Thymus (tissue), 11 donors: Measurements from ENCODE around the gene ARHGAP4. TPM values are rescaled to one million over a fixed set of nuclear protein-coding genes. Genes with fewer than 3 reads are reported as not detected.

Experiments
- DNase-seq, 9 donors: peaks; one replicate each; pipeline ENCODE4 v3.0.0-alpha.2; 2013; ENCODE audit warnings: low spot score in 9 of 9, low read depth in 6 of 9, missing footprints in 1 of 9
- H3K27ac ChIP-seq, 2 donors: one replicate each; pipeline ENCODE4 v1.5.1; 2013; ENCODE audit warnings: control low read depth in 1 of 2, low read depth in 1 of 2, low read length in 1 of 2, mild to moderate bottlenecking in 1 of 2, moderate library complexity in 1 of 2
- H3K27me3 ChIP-seq, 2 donors: one replicate each; pipeline ENCODE4 v1.5.1; 2013; ENCODE audit warnings: low read length in 1 of 2; ENCODE audit not compliant: control insufficient read depth in 2 of 2, insufficient read depth in 1 of 2
- H3K36me3 ChIP-seq, 2 donors: one replicate each; pipeline ENCODE4 v1.5.1; 2013; ENCODE audit warnings: low read length in 1 of 2, mild to moderate bottlenecking in 1 of 2, moderate library complexity in 1 of 2; ENCODE audit not compliant: control insufficient read depth in 2 of 2, insufficient read depth in 2 of 2
- H3K4me1 ChIP-seq, 2 donors: one replicate each; pipeline ENCODE4 v1.5.1; 2013; ENCODE audit warnings: low read length in 2 of 2; ENCODE audit not compliant: control insufficient read depth in 2 of 2, insufficient read depth in 2 of 2
- H3K4me3 ChIP-seq, 2 donors: one replicate each; pipeline ENCODE4 v1.5.1; 2013; ENCODE audit warnings: low read length in 2 of 2, control low read depth in 1 of 2, mild to moderate bottlenecking in 1 of 2
- H3K9me3 ChIP-seq, 2 donors: one replicate each; pipeline ENCODE4 v1.5.1; 2013; ENCODE audit warnings: low read length in 1 of 2, mild to moderate bottlenecking in 1 of 2; ENCODE audit not compliant: control insufficient read depth in 2 of 2, insufficient read depth in 1 of 2
- WGBS: extraction: QIAGEN DNeasy Blood & Tissue Kit; methylation state at CpG from one replicate; pipeline ENCODE4 v1.1.7; 2013; 5-methylcytosine and 5-hydroxymethylcytosine counted together
- polyA plus RNA-seq: library from polyadenylated mRNA; stranded (reverse); fragments of 200-250 nt; gene quantifications from one replicate; pipeline ENCODE4 v1.2.3, GENCODE V29; 2013
- total RNA-seq: library from RNA; stranded (reverse); fragments of 120-200 nt; gene quantifications from one replicate; pipeline ENCODE4 v1.2.4, GENCODE V29; 2013
- donor health status: healthy.

The ARHGAP4 gene
- total and polyA plus RNA-seq, 2 donors = 139 to 481 TPM

- WGBS = 92% methylated on average over 12 of the region's 12 CpGs
- H3K4me1 ChIP-seq = peaks cover 0 to 22% of the 10 kb centered on the region in 2 donors
- H3K27ac ChIP-seq = no peak overlapping the region
- H3K4me3 ChIP-seq = no peak overlapping the region
- H3K36me3 ChIP-seq = peaks cover 30 to 42% of the 10 kb centered on the region in 2 donors
- no peaks in the 10 kb centered on the region for H3K9me3 ChIP-seq
- peaks cover 0 to 4% of the 10 kb centered on the region in 2 donors for H3K27me3 ChIP-seq
- no peak for DNase-seq
Observed at GRCh38 chrX:153907456-153907855, 18.6 kb downstream of the ARHGAP4 start.

GRCh38 chrX:153906126-153906917 is 19.7 kb downstream of the ARHGAP4 start:
- peaks cover 0 to 4% of the 10 kb centered on the region in 2 donors for H3K27me3 ChIP-seq
- no peaks in the 10 kb centered on the region for H3K9me3 ChIP-seq
- H3K36me3 ChIP-seq = peaks cover 30 to 38% of the 10 kb centered on the region in 2 donors
- DNase-seq = no peak
- H3K4me1 ChIP-seq = peaks cover 0 to 28% of the 10 kb centered on the region in 2 donors
- WGBS = 73% methylated on average over 27 of the region's 27 CpGs
- H3K27ac ChIP-seq = peak overlapping the region in 1 of 2 donors; percentile 52
- H3K4me3 ChIP-seq = no peak overlapping the region

DNA sequence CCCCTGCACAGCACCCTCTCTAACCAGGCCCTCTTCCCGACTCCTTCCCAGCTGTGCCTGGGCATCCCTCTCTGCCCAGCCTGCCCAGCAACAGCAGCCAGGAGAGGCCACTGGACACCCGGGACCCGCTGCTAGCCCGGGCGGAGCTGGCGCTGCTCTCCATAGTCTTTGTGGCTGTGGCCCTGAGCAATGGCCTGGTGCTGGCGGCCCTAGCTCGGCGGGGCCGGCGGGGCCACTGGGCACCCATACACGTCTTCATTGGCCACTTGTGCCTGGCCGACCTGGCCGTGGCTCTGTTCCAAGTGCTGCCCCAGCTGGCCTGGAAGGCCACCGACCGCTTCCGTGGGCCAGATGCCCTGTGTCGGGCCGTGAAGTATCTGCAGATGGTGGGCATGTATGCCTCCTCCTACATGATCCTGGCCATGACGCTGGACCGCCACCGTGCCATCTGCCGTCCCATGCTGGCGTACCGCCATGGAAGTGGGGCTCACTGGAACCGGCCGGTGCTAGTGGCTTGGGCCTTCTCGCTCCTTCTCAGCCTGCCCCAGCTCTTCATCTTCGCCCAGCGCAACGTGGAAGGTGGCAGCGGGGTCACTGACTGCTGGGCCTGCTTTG is 20.5 kb downstream of the ARHGAP4 start:
- no peak overlapping the region for H3K4me3 ChIP-seq
- no peaks in the 10 kb centered on the region for H3K9me3 ChIP-seq
- peaks cover 0 to 34% of the 10 kb centered on the region in 2 donors for H3K4me1 ChIP-seq
- H3K27me3 ChIP-seq = peaks cover 0 to 4% of the 10 kb centered on the region in 2 donors
- H3K36me3 ChIP-seq = peaks cover 23 to 31% of the 10 kb centered on the region in 2 donors
- DNase-seq = no peak
- WGBS = 95% methylated on average over 32 of the region's 32 CpGs
- no peak overlapping the region for H3K27ac ChIP-seq

GRCh38 chrX:153903991-153904957 is 21.8 kb downstream of the ARHGAP4 start, which contains the start of gene AVPR2:
Gene AVPR2, plus strand, starts transcription at chrX:153904673. Its CDS starts 473 bp downstream, at chrX:153905146.
- DNase-seq = no peak
- H3K27me3 ChIP-seq = peaks cover 0 to 4% of the 10 kb centered on the region in 2 donors
- peaks cover 13 to 18% of the 10 kb centered on the region in 2 donors for H3K36me3 ChIP-seq
- H3K9me3 ChIP-seq = no peaks in the 10 kb centered on the region
- WGBS = 31% methylated on average over 26 of the region's 26 CpGs
- H3K4me1 ChIP-seq = peaks cover 0 to 37% of the 10 kb centered on the region in 2 donors
- H3K4me3 ChIP-seq = no peak within 1 kb of the TSS
- H3K27ac ChIP-seq = no peak within 1 kb of the TSS

DNA sequence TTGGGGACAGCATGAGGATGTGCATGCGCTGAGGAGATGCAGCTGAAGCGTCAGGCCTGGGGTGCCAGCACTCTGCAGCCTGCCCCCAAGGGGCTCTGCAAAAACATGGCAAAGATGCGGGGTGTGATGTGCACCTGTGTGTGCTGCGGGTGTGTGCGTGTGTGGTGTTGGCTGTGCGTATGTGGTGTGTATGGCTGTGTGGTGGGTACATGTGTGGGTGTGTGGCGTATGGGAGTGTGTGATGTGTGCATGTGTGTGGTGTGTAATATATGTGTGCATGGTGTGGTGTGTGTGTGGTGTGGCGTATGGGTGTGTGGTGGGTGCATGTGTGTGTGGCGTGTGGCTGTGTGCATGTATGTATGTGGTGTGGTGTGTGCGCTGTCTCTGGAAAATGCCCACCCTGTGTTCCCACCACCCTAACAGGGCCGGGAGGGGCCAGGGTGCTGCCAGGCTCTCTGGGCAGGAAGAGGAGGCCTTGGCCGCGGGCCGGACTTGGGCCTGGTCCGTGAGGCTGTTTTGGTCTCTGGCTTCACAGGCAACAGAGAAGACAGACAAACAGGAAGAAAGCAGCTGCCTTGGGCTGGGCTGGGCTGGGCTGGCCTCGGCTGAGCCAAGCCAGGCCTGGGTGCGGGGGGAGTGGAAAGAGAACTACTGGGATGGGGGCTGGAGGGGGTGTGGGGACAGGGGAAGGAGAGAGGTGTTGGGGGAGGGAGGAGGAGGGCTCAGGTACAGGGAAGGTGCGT is 22.7 kb downstream of the ARHGAP4 start:
- Histone ChIP-seq H3K9me3 (no peaks in the 10 kb centered on the region), H3K36me3 (peaks cover 5 to 10% of the 10 kb centered on the region in 2 donors), H3K27me3 (peaks cover 0 to 4% of the 10 kb centered on the region in 2 donors), H3K27ac (no peak overlapping the region), H3K4me3 (no peak overlapping the region), H3K4me1 (peaks cover 0 to 37% of the 10 kb centered on the region in 2 donors)
- DNase-seq = no peak
- 51% methylated on average over 18 of the region's 18 CpGs for WGBS

DNA sequence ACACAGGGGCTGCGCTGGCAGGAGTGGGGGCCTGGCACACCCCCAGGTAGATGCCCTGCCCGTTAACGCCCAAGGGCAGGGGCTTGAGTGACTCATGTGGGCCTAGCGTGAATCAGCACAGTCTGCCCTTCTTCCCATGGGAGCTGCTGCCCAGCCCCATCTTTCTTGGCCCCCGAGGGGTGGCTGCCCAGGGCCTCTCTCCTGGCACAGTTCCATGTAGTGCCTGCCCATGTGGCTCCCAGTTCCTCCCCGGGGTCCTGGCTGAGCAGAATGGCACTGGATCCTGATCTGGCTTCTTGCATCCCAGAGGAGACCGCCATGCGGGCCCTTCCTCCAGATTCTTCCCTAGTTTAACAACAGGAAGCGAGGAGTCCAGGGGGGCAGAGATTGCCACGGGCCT is 23.7 kb downstream of the ARHGAP4 start:
- H3K4me3 ChIP-seq = no peak overlapping the region
- H3K36me3 ChIP-seq = peaks cover under 1 to 1% of the 10 kb centered on the region in 2 donors
- H3K27ac ChIP-seq = no peak overlapping the region
- H3K4me1 ChIP-seq = peaks cover 0 to 37% of the 10 kb centered on the region in 2 donors
- peaks cover 0 to 4% of the 10 kb centered on the region in 2 donors for H3K27me3 ChIP-seq
- 77% methylated on average over 10 of the region's 10 CpGs for WGBS
- no peaks in the 10 kb centered on the region for H3K9me3 ChIP-seq
- DNase-seq = no peak

GRCh38 chrX:153901753-153902140 is 24.3 kb downstream of the ARHGAP4 start:
- DNase-seq = no peak
- WGBS = 86% methylated on average over 8 of the region's 8 CpGs

More at GRCh38 chrX:153901753-153902140, 24.3 kb downstream of the ARHGAP4 start:
- Histone ChIP-seq H3K4me3 (no peak overlapping the region), H3K27ac (no peak overlapping the region), H3K27me3 (peaks cover 0 to 4% of the 10 kb centered on the region in 2 donors), H3K4me1 (peaks cover 0 to 37% of the 10 kb centered on the region in 2 donors), H3K9me3 (no peaks in the 10 kb centered on the region), H3K36me3 (no peaks in the 10 kb centered on the region)
